SK-N-MC (cell line): ENCODE measurements around the gene PRKAR1B.

Experiments used
- EZH2 ChIP-seq: fragments of 200-600 bp; sonication (generic); IDR thresholded peaks from one replicate; pipeline ENCODE4 v1.6.1; 2017; ENCODE audit warnings: antibody characterized with exemption
- FOXP2 ChIP-seq: optimal IDR thresholded peaks from 2 replicates; pipeline ENCODE3; 2011; ENCODE audit warnings: mild to moderate bottlenecking, moderate library complexity; ENCODE audit not compliant: insufficient read depth; ENCODE audit errors: extremely low read length, control extremely low read depth
- POLR2AphosphoS5 ChIP-seq: IDR thresholded peaks from 2 replicates; pipeline ENCODE4 v1.6.1; 2012; ENCODE audit warnings: mild to moderate bottlenecking, low read depth, low read length, borderline replicate concordance

GRCh38 chr7:774161-775109 is 47.4 kb upstream of the PRKAR1B start:
- TF ChIP-seq POLR2AphosphoS5 (no peak), EZH2 (no peak), FOXP2 (no peak)
